IPS-11a (cell line): ENCODE data around the gene ABCA2.

Experiments
- H3K4me3 ChIP-seq: one replicate; pipeline ENCODE4 v1.5.1; 2013; ENCODE audit warnings: low read depth, low read length, control low read depth

The ABCA2 gene

GRCh38 chr9:137030538-137031527, 2.8 kb upstream of the ABCA2 start:
- H3K4me3 ChIP-seq, result no peak overlapping the region

- H3K4me3 ChIP-seq, result no peak overlapping the region
Measured at GRCh38 chr9:137030006-137030405, 2.0 kb upstream of the ABCA2 start.

GRCh38 chr9:137029058-137029936, 1.3 kb upstream of the ABCA2 start:
- H3K4me3 ChIP-seq, result no peak overlapping the region

GRCh38 chr9:137028263-137029057, 423 bp upstream of the ABCA2 start:
- peak overlapping the region; percentile 20 for H3K4me3 ChIP-seq

- H3K4me3 ChIP-seq, result no peak overlapping the region
Measured at GRCh38 chr9:137026828-137027227, 1.2 kb downstream of the ABCA2 start.

GRCh38 chr9:137026384-137026783, 1.7 kb downstream of the ABCA2 start:
- H3K4me3 ChIP-seq, result no peak overlapping the region

- H3K4me3 ChIP-seq, result no peak overlapping the region
Measured at GRCh38 chr9:137025517-137025966, 2.5 kb downstream of the ABCA2 start.

GRCh38 chr9:137023583-137023991, 4.5 kb downstream of the ABCA2 start:
- H3K4me3 ChIP-seq, result no peak overlapping the region

GRCh38 chr9:137023157-137023556, 4.9 kb downstream of the ABCA2 start:
- no peak overlapping the region for H3K4me3 ChIP-seq

GRCh38 chr9:137022662-137023008, 5.4 kb downstream of the ABCA2 start:
- H3K4me3 ChIP-seq, result no peak overlapping the region

GRCh38 chr9:137021979-137022661, 5.9 kb downstream of the ABCA2 start:
- no peak overlapping the region for H3K4me3 ChIP-seq

- no peak overlapping the region for H3K4me3 ChIP-seq
Measured at GRCh38 chr9:137021568-137021978, 6.5 kb downstream of the ABCA2 start.

- H3K4me3 ChIP-seq, result no peak overlapping the region
Measured at GRCh38 chr9:137020771-137021567, 7.1 kb downstream of the ABCA2 start.

GRCh38 chr9:137019891-137020683, 8.0 kb downstream of the ABCA2 start:
- H3K4me3 ChIP-seq, result no peak overlapping the region

- no peak overlapping the region for H3K4me3 ChIP-seq
Measured at GRCh38 chr9:137018761-137019559, 9.1 kb downstream of the ABCA2 start.

- H3K4me3 ChIP-seq, result no peak overlapping the region
Measured at GRCh38 chr9:137017791-137018497, 10.1 kb downstream of the ABCA2 start.

GRCh38 chr9:137017071-137017470, 11.0 kb downstream of the ABCA2 start:
- no peak overlapping the region for H3K4me3 ChIP-seq
